Nephron progenitor cell (in vitro differentiated cells): ENCODE measurements around the gene SYK.
"Not testable (repeated sequence)": the region's sequence is repeated elsewhere in the genome, so short reads cannot be mapped to it uniquely, and the experiment has no call there.

Source experiments
- DNase-seq: peaks from one replicate; pipeline ENCODE4 v3.0.0; 2021
- H3K27ac Mint-ChIP-seq: 2 replicates; pipeline ENCODE4 v1.8.0; 2021; ENCODE audit warnings: mild to moderate bottlenecking, moderate library complexity, mixed read lengths
- H3K27me3 Mint-ChIP-seq: 2 replicates; pipeline ENCODE4 v1.8.0; 2021; ENCODE audit warnings: mild to moderate bottlenecking, low read depth, mixed read lengths; ENCODE audit not compliant: poor library complexity
- H3K36me3 Mint-ChIP-seq: 2 replicates; pipeline ENCODE4 v1.8.0; 2021; ENCODE audit warnings: low read depth, mixed read lengths
- H3K4me1 Mint-ChIP-seq: 2 replicates; pipeline ENCODE4 v1.8.0; 2021; ENCODE audit warnings: mixed read lengths
- H3K4me3 Mint-ChIP-seq: 2 replicates; pipeline ENCODE4 v1.8.0; 2021; ENCODE audit warnings: mild to moderate bottlenecking, moderate library complexity, mixed read lengths
- H3K9me3 Mint-ChIP-seq: 2 replicates; pipeline ENCODE4 v1.8.0; 2021; ENCODE audit warnings: mild to moderate bottlenecking, moderate library complexity, mixed read lengths
- TF ChIP-seq, protein P1 (sequence below): fragments of 200-600 bp; sonication (generic); IDR thresholded peaks from 2 replicates; pipeline ENCODE4 v1.5.0; 2021; ENCODE audit warnings: antibody characterized with exemption

The SYK gene

GRCh38 chr9:90789862-90790261 lies 11.8 kb upstream of the SYK start:
- no peak for DNase-seq
- H3K4me3 Mint-ChIP-seq = no peak overlapping the region
- H3K36me3 Mint-ChIP-seq = no peaks in the 10 kb centered on the region
- H3K27me3 Mint-ChIP-seq = peaks cover 3% of the 10 kb centered on the region
- TF ChIP-seq, protein P1, sequence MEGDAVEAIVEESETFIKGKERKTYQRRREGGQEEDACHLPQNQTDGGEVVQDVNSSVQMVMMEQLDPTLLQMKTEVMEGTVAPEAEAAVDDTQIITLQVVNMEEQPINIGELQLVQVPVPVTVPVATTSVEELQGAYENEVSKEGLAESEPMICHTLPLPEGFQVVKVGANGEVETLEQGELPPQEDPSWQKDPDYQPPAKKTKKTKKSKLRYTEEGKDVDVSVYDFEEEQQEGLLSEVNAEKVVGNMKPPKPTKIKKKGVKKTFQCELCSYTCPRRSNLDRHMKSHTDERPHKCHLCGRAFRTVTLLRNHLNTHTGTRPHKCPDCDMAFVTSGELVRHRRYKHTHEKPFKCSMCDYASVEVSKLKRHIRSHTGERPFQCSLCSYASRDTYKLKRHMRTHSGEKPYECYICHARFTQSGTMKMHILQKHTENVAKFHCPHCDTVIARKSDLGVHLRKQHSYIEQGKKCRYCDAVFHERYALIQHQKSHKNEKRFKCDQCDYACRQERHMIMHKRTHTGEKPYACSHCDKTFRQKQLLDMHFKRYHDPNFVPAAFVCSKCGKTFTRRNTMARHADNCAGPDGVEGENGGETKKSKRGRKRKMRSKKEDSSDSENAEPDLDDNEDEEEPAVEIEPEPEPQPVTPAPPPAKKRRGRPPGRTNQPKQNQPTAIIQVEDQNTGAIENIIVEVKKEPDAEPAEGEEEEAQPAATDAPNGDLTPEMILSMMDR = no peak
- no peaks in the 10 kb centered on the region for H3K4me1 Mint-ChIP-seq
- H3K9me3 Mint-ChIP-seq = peaks cover 5% of the 10 kb centered on the region
- H3K27ac Mint-ChIP-seq = no peak overlapping the region

DNA sequence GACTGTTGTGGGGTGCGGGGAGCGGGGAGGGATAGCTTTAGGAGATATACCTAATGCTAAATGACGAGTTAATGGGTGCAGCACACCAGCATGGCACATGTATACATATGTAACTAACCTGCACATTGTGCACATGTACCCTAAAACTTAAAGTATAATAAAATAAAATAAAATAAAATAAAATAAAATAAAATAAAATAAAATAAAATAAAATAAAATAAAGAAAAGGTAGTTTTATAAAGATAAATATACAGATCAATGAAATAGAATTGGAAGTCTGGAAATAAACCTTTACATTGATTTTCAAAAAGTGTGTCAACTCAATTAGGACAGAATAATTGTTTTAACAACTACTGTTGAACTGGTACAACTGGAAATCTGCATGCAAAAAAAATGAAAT lies 8.6 kb upstream of the SYK start:
- H3K4me1 Mint-ChIP-seq, H3K4me3 Mint-ChIP-seq, DNase-seq, H3K9me3 Mint-ChIP-seq, H3K27ac Mint-ChIP-seq, H3K36me3 Mint-ChIP-seq: not testable (repeated sequence)
- H3K27me3 Mint-ChIP-seq = peaks cover 10% of the 10 kb centered on the region

DNA sequence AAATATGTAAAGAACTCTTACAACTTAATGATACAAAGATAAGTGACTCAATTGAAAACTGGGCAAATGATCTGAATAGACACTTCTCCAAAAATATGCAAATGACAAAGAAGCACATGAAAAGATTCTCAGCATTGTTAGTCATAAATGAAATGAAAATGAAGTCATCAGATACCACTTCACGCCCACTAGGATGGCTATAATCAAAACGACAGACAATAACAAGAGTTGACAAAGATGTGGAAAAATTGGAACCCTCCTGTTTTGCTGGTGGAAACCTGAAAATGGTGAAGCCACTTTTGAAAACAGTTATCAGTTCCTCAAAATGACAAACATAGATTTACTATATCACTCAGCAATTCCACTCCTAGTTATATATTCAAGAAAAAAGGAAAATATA lies 7.9 kb upstream of the SYK start:
- H3K27me3 Mint-ChIP-seq = peaks cover 14% of the 10 kb centered on the region
- no peak for DNase-seq
- no peaks in the 10 kb centered on the region for H3K36me3 Mint-ChIP-seq
- peaks cover 5% of the 10 kb centered on the region for H3K9me3 Mint-ChIP-seq
- no peak overlapping the region for H3K27ac Mint-ChIP-seq
- no peak overlapping the region for H3K4me3 Mint-ChIP-seq
- TF ChIP-seq, protein P1 = no peak
- H3K4me1 Mint-ChIP-seq = no peaks in the 10 kb centered on the region

GRCh38 chr9:90795084-90795483 lies 6.5 kb upstream of the SYK start:
- DNase-seq = no peak
- Mint-ChIP-seq H3K27ac (no peak overlapping the region), H3K9me3 (peaks cover 5% of the 10 kb centered on the region), H3K4me1 (no peaks in the 10 kb centered on the region), H3K4me3 (no peak overlapping the region), H3K27me3 (peaks cover 28% of the 10 kb centered on the region), H3K36me3 (no peaks in the 10 kb centered on the region)
- TF ChIP-seq, protein P1 = no peak

DNA sequence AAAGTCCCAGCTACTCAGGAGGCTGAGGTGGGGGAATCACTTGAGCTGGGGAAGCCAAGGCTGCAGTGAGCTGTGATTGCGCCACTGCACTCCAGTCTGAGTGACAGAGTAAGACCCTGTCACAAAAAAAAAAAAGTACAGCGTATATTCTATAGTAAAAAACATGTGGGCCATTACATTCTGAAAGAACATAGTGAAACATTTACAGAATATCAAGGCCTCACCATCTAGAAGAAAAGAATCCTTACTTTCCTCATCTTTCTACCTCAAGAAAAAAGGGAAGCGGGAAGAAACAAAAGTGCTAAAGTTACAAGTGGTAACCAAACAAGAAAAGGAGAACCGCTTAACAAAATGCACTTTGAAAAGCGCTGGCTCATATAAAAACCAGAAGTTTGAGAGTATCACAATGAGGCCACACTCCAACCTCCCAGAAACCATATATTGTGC lies 5.7 kb upstream of the SYK start:
- Mint-ChIP-seq H3K27ac (no peak overlapping the region), H3K9me3 (peaks cover 5% of the 10 kb centered on the region), H3K4me1 (no peaks in the 10 kb centered on the region), H3K27me3 (peaks cover 36% of the 10 kb centered on the region), H3K4me3 (no peak overlapping the region), H3K36me3 (no peaks in the 10 kb centered on the region)
- no peak for DNase-seq
- TF ChIP-seq, protein P1 = no peak

DNA sequence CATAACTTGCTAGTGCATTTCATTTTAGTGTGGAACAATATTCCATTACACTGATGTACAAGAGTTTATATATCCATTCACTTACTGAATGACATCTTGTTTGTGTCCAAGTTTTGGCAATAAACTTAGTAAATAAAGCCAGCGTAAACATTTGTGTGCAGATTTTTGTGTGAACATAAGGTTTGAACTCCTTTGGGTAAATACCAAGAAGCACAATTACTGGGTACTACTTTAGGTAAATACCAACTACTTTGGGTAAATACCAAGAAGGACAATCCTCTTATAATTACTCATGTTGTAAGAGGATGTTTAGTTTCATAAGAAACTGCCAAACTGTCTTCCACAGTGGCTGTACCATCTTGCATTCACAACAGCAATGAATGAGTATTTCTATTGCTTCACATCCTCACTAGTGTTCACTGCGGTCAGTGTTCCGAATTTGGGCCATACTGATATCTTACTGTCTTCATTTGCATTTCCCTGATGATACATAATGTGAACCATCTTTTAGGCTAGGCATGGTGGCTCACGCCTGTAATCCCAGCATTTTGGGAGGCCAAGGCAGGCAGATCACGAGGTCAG lies 2.3 kb upstream of the SYK start:
- Mint-ChIP-seq H3K27me3 (peaks cover 66% of the 10 kb centered on the region), H3K9me3 (no peaks in the 10 kb centered on the region), H3K4me3 (no peak overlapping the region), H3K4me1 (peaks cover 12% of the 10 kb centered on the region), H3K27ac (no peak overlapping the region), H3K36me3 (no peaks in the 10 kb centered on the region)
- TF ChIP-seq, protein P1 = no peak
- no peak for DNase-seq
